Body of pancreas (tissue), 4 donors: ENCODE results near the gene SLC38A11.

Experiments used
- POLR2A ChIP-seq, 3 donors: fragments of 450-650 bp; IDR thresholded peaks; one replicate each; pipeline ENCODE4 v1.6.1; 2016; ENCODE audit warnings: antibody characterized with exemption in 3 of 3, mild to moderate bottlenecking in 2 of 3
- TF ChIP-seq, protein P1 (sequence below), 7 experiments: fragments of 450-650 bp in 4 of 7; fragments of 200-600 bp in 3 of 7; sonication (generic) in 3 of 7; IDR thresholded peaks; one replicate each; pipeline ENCODE4 v1.5.1; 2016 to 2019; ENCODE audit warnings: antibody characterized with exemption in 7 of 7

DNA sequence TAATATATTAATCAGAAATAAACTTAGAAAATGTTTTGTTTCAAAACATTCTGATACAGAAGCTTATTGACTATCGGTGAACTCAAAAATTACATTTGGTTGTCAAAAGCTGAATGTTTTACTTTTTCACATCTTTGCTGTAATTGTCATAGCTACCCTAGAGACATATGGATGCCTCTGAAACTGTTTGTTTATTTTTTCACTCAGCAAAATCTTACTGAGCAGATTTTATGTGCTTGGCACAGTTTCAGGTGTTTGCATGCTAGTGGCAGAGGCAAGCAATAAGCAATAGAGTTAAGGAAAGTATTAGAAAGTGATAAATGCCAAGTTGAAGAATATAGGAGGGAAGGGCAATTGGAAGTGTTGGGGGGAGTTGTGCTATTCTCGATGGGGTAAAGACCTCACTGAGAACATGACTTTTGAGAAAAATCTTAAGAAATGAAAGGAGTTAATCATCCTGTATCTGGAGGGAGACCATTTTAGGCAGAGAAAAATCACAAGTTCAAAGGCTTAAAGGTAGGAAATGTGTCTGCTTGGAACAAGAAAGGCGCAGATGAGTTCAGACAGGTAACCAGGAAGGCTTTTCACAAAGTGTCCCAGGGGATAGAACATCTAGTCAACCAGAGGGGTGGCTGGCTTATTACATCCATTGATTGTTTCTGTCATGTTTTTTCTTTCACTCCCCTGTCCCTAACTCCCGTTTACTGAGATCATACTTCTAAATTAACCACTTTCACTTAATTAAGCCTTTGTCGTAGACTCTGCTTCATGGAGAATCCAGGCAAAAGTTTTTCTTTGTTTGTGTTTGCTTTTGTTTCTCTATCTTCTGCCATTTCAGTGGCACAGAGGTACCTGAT, 86.5 kb downstream of the SLC38A11 start:
- no peak for TF ChIP-seq POLR2A (IDR thresholded peaks at IDR 0.05)
- TF ChIP-seq, protein P1, sequence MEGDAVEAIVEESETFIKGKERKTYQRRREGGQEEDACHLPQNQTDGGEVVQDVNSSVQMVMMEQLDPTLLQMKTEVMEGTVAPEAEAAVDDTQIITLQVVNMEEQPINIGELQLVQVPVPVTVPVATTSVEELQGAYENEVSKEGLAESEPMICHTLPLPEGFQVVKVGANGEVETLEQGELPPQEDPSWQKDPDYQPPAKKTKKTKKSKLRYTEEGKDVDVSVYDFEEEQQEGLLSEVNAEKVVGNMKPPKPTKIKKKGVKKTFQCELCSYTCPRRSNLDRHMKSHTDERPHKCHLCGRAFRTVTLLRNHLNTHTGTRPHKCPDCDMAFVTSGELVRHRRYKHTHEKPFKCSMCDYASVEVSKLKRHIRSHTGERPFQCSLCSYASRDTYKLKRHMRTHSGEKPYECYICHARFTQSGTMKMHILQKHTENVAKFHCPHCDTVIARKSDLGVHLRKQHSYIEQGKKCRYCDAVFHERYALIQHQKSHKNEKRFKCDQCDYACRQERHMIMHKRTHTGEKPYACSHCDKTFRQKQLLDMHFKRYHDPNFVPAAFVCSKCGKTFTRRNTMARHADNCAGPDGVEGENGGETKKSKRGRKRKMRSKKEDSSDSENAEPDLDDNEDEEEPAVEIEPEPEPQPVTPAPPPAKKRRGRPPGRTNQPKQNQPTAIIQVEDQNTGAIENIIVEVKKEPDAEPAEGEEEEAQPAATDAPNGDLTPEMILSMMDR (IDR thresholded peaks at IDR 0.05): no peak
